GM23338 (cell line): ENCODE results near the gene NARS2. TPM values are rescaled to one million over a fixed set of nuclear protein-coding genes. Genes with fewer than 3 reads are reported as not detected.

ENCODE experiments used
- ATAC-seq: fragments of 200-7000 bp; cut with Tn5 transposase; 3 replicates; pipeline ENCODE4 v1.9.1; 2020
- DNase-seq: peaks from one replicate; pipeline ENCODE4 v3.0.0-alpha.2; 2015; ENCODE audit warnings: low spot score
- H2AFZ ChIP-seq: fragments of 200-600 bp; sonication (generic); 2 replicates; pipeline ENCODE4 v1.8.0; 2016; ENCODE audit warnings: antibody characterized with exemption, mild to moderate bottlenecking, moderate library complexity
- H3F3A ChIP-seq: fragments of 200-600 bp; sonication (generic); replicated peaks from 2 replicates; pipeline ENCODE4 v1.8.0; 2017; ENCODE audit warnings: antibody characterized with exemption, mixed run types, low read depth
- H3K27ac ChIP-seq: fragments of 200-600 bp; sonication (generic); 2 replicates; pipeline ENCODE4 v1.6.1; 2016; ENCODE audit warnings: low read depth
- H3K27me3 ChIP-seq: fragments of 200-600 bp; sonication (generic); 2 replicates; pipeline ENCODE4 v1.8.0; 2016; ENCODE audit warnings: mild to moderate bottlenecking, mixed run types, moderate library complexity; ENCODE audit not compliant: insufficient read depth
- H3K36me3 ChIP-seq: fragments of 200-600 bp; sonication (generic); 2 replicates; pipeline ENCODE4 v1.8.0; 2016; ENCODE audit warnings: mild to moderate bottlenecking; ENCODE audit not compliant: insufficient read depth
- H3K4me1 ChIP-seq: fragments of 200-600 bp; sonication (generic); 2 replicates; pipeline ENCODE4 v1.8.0; 2016; ENCODE audit warnings: mild to moderate bottlenecking, moderate library complexity; ENCODE audit not compliant: insufficient read depth
- H3K4me2 ChIP-seq: fragments of 200-600 bp; sonication (generic); 2 replicates; pipeline ENCODE4 v1.7.1; 2017; ENCODE audit warnings: mixed run types
- H3K4me3 ChIP-seq: fragments of 200-600 bp; sonication (generic); 2 replicates; pipeline ENCODE4 v1.6.1; 2016; ENCODE audit warnings: mixed run types
- H3K79me2 ChIP-seq: fragments of 200-600 bp; sonication (generic); replicated peaks from 2 replicates; pipeline ENCODE4 v1.8.0; 2017; ENCODE audit warnings: mild to moderate bottlenecking; ENCODE audit not compliant: insufficient read depth
- H3K9me2 ChIP-seq: fragments of 200-600 bp; sonication (generic); 2 replicates; pipeline ENCODE4 v1.8.0; 2017; ENCODE audit not compliant: insufficient read depth
- H4K20me1 ChIP-seq: fragments of 200-600 bp; sonication (generic); replicated peaks from 2 replicates; pipeline ENCODE4 v1.8.0; 2017; ENCODE audit warnings: mild to moderate bottlenecking; ENCODE audit not compliant: insufficient read depth
- H3K27ac Mint-ChIP-seq: 2 replicates; pipeline ENCODE4 v1.8.0; 2020; ENCODE audit warnings: inconsistent platforms, mild to moderate bottlenecking, moderate library complexity, mixed read lengths
- H3K27me3 Mint-ChIP-seq: 3 replicates; pipeline ENCODE4 v1.8.0; 2022; ENCODE audit warnings: low read depth, mild to moderate bottlenecking, moderate library complexity, mixed read lengths, inconsistent platforms; ENCODE audit not compliant: insufficient read depth, poor library complexity
- H3K36me3 Mint-ChIP-seq: 3 replicates; pipeline ENCODE4 v1.8.0; 2021; ENCODE audit warnings: low read depth, mild to moderate bottlenecking, inconsistent platforms, moderate library complexity, mixed read lengths
- H3K4me1 Mint-ChIP-seq: 3 replicates; pipeline ENCODE4 v1.8.0; 2020; ENCODE audit warnings: mild to moderate bottlenecking, inconsistent platforms, mixed read lengths
- H3K4me3 Mint-ChIP-seq: 3 replicates; pipeline ENCODE4 v1.8.0; 2021; ENCODE audit warnings: moderate library complexity, mild to moderate bottlenecking, inconsistent platforms, mixed read lengths
- H3K9me3 Mint-ChIP-seq: 3 replicates; pipeline ENCODE4 v1.8.0; 2020; ENCODE audit warnings: moderate library complexity, mild to moderate bottlenecking, inconsistent platforms, mixed read lengths
- CREB1 ChIP-seq: fragments of 250-450 bp; sonication (Bioruptor Pico); IDR thresholded peaks from 2 replicates; pipeline ENCODE4 v1.5.0; 2020; ENCODE audit warnings: low read depth, mild to moderate bottlenecking, moderate library complexity
- ETS1 ChIP-seq: IDR thresholded peaks from 2 replicates; pipeline ENCODE4 v1.6.1; 2016; ENCODE audit warnings: antibody characterized with exemption
- EZH2 ChIP-seq: fragments of 200-600 bp; sonication (generic); IDR thresholded peaks from one replicate; pipeline ENCODE4 v1.8.0; 2017; ENCODE audit warnings: antibody characterized with exemption, mild to moderate bottlenecking, low read depth; ENCODE audit not compliant: unreplicated experiment
- EZH2phosphoT487 ChIP-seq: fragments of 200-600 bp; sonication (generic); IDR thresholded peaks from one replicate; pipeline ENCODE4 v1.8.1; 2018; ENCODE audit warnings: antibody characterized with exemption; ENCODE audit not compliant: unreplicated experiment
- JUNB ChIP-seq: IDR thresholded peaks from one replicate; pipeline ENCODE4 v1.6.1; 2016; ENCODE audit warnings: antibody characterized with exemption; ENCODE audit not compliant: unreplicated experiment
- NANOG ChIP-seq: IDR thresholded peaks from 2 replicates; pipeline ENCODE4 v1.6.1; 2016; ENCODE audit warnings: antibody characterized with exemption, borderline replicate concordance
- POLR2AphosphoS5 ChIP-seq: IDR thresholded peaks from 2 replicates; pipeline ENCODE4 v1.6.1; 2016; ENCODE audit warnings: antibody characterized with exemption, low read depth
- REST ChIP-seq: IDR thresholded peaks from one replicate; pipeline ENCODE4 v1.6.1; 2018; ENCODE audit warnings: antibody characterized with exemption; ENCODE audit not compliant: unreplicated experiment
- STAT1 ChIP-seq: IDR thresholded peaks from one replicate; pipeline ENCODE4 v1.6.1; 2016; ENCODE audit warnings: antibody characterized with exemption; ENCODE audit not compliant: unreplicated experiment
- ZNF114 ChIP-seq: fragments of 250-450 bp; sonication (Bioruptor Pico); IDR thresholded peaks from 2 replicates; pipeline ENCODE4 v1.5.0; 2020; ENCODE audit warnings: mild to moderate bottlenecking, moderate library complexity
- ZNF331 ChIP-seq: fragments of 250-450 bp; sonication (Bioruptor Pico); IDR thresholded peaks from 2 replicates; pipeline ENCODE4 v1.5.0; 2020; ENCODE audit warnings: low read depth, mild to moderate bottlenecking, moderate library complexity
- polyA plus RNA-seq: library from polyadenylated mRNA; unstranded; fragments of >200 nt; fragmentation: Nextera tagmentation; extraction: Ambion mirVana; gene quantifications from 2 replicates; pipeline ENCODE4 v1.2.1, GENCODE V29; 2016
- total RNA-seq: library from RNA; depleted of rRNA; stranded (reverse); fragments of >200 nt; shearing (Covaris generic); gene quantifications from 2 replicates; pipeline ENCODE4 v1.2.3, GENCODE V29; 2014
- TF ChIP-seq, protein P1 (sequence below): fragments of 250-450 bp; sonication (Bioruptor Pico); IDR thresholded peaks from 2 replicates; pipeline ENCODE4 v1.5.0; 2020; ENCODE audit warnings: mild to moderate bottlenecking, moderate library complexity
- TF ChIP-seq, protein P2 (sequence below), 2 experiments: fragments of 200-600 bp in 1 of 2; sonication (generic) in 1 of 2; conservative IDR thresholded peaks; 2 replicates each; pipeline versions ENCODE4 v1.5.1 to v1.6.1; 2016 to 2017; ENCODE audit warnings: antibody characterized with exemption in 2 of 2, low read depth in 2 of 2, mild to moderate bottlenecking in 2 of 2, moderate library complexity in 1 of 2

The NARS2 gene
- total and polyA plus RNA-seq, 2 experiments from 2014 or later, result 45.7 to 62.0 TPM

GRCh38 chr11:78562398-78562797 is 12.3 kb downstream of the NARS2 start:
- ATAC-seq (no peak), DNase-seq (no peak)
- no peaks in the 10 kb centered on the region for H3K9me2 ChIP-seq
- no peak overlapping the region for H3K4me2 ChIP-seq
- H3K27me3 Mint-ChIP-seq, result no peaks in the 10 kb centered on the region
- H3K27me3 ChIP-seq, result no peaks in the 10 kb centered on the region
- H3K27ac ChIP-seq, result peak overlapping the region; percentile 60; the same call in 1 of the 2 replicates
- H3K4me3 ChIP-seq, result no peak overlapping the region
- peaks cover 26% of the 10 kb centered on the region; the same call in 2 of the 3 replicates for H3K36me3 Mint-ChIP-seq
- H3K9me3 Mint-ChIP-seq, result no peaks in the 10 kb centered on the region
- H3K4me1 Mint-ChIP-seq, result peaks cover 32% of the 10 kb centered on the region
- H3K79me2 ChIP-seq, result peaks cover 58% of the 10 kb centered on the region
- peak overlapping the region; percentile 89 for H3K27ac Mint-ChIP-seq
- H2AFZ ChIP-seq, result no peak overlapping the region
- TF ChIP-seq ZNF114 (CRISPR knock-in tag) (no peak), EZH2phosphoT487 (no peak), POLR2AphosphoS5 (no peak), ETS1 (no peak), STAT1 (no peak), JUNB (no peak), EZH2 (no peak), NANOG (no peak), ZNF331 (CRISPR knock-in tag) (no peak), CREB1 (CRISPR knock-in tag) (no peak), REST (no peak)
- TF ChIP-seq, protein P1, sequence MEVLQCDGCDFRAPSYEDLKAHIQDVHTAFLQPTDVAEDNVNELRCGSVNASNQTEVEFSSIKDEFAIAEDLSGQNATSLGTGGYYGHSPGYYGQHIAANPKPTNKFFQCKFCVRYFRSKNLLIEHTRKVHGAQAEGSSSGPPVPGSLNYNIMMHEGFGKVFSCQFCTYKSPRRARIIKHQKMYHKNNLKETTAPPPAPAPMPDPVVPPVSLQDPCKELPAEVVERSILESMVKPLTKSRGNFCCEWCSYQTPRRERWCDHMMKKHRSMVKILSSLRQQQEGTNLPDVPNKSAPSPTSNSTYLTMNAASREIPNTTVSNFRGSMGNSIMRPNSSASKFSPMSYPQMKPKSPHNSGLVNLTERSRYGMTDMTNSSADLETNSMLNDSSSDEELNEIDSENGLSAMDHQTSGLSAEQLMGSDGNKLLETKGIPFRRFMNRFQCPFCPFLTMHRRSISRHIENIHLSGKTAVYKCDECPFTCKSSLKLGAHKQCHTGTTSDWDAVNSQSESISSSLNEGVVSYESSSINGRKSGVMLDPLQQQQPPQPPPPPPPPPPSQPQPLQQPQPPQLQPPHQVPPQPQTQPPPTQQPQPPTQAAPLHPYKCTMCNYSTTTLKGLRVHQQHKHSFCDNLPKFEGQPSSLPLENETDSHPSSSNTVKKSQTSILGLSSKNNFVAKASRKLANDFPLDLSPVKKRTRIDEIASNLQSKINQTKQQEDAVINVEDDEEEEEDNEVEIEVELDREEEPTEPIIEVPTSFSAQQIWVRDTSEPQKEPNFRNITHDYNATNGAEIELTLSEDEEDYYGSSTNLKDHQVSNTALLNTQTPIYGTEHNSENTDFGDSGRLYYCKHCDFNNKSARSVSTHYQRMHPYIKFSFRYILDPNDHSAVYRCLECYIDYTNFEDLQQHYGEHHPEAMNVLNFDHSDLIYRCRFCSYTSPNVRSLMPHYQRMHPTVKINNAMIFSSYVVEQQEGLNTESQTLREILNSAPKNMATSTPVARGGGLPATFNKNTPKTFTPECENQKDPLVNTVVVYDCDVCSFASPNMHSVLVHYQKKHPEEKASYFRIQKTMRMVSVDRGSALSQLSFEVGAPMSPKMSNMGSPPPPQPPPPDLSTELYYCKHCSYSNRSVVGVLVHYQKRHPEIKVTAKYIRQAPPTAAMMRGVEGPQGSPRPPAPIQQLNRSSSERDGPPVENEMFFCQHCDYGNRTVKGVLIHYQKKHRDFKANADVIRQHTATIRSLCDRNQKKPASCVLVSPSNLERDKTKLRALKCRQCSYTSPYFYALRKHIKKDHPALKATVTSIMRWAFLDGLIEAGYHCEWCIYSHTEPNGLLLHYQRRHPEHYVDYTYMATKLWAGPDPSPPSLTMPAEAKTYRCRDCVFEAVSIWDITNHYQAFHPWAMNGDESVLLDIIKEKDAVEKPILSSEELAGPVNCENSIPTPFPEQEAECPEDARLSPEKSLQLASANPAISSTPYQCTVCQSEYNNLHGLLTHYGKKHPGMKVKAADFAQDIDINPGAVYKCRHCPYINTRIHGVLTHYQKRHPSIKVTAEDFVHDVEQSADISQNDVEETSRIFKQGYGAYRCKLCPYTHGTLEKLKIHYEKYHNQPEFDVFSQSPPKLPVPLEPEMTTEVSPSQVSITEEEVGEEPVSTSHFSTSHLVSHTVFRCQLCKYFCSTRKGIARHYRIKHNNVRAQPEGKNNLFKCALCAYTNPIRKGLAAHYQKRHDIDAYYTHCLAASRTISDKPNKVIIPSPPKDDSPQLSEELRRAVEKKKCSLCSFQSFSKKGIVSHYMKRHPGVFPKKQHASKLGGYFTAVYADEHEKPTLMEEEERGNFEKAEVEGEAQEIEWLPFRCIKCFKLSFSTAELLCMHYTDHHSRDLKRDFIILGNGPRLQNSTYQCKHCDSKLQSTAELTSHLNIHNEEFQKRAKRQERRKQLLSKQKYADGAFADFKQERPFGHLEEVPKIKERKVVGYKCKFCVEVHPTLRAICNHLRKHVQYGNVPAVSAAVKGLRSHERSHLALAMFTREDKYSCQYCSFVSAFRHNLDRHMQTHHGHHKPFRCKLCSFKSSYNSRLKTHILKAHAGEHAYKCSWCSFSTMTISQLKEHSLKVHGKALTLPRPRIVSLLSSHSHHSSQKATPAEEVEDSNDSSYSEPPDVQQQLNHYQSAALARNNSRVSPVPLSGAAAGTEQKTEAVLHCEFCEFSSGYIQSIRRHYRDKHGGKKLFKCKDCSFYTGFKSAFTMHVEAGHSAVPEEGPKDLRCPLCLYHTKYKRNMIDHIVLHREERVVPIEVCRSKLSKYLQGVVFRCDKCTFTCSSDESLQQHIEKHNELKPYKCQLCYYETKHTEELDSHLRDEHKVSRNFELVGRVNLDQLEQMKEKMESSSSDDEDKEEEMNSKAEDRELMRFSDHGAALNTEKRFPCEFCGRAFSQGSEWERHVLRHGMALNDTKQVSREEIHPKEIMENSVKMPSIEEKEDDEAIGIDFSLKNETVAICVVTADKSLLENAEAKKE (CRISPR knock-in tag), result no peak
- TF ChIP-seq, protein P2, sequence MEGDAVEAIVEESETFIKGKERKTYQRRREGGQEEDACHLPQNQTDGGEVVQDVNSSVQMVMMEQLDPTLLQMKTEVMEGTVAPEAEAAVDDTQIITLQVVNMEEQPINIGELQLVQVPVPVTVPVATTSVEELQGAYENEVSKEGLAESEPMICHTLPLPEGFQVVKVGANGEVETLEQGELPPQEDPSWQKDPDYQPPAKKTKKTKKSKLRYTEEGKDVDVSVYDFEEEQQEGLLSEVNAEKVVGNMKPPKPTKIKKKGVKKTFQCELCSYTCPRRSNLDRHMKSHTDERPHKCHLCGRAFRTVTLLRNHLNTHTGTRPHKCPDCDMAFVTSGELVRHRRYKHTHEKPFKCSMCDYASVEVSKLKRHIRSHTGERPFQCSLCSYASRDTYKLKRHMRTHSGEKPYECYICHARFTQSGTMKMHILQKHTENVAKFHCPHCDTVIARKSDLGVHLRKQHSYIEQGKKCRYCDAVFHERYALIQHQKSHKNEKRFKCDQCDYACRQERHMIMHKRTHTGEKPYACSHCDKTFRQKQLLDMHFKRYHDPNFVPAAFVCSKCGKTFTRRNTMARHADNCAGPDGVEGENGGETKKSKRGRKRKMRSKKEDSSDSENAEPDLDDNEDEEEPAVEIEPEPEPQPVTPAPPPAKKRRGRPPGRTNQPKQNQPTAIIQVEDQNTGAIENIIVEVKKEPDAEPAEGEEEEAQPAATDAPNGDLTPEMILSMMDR (conservative IDR thresholded peaks at IDR 0.05; ENCODE audit: low read depth in 2 of 2), result no peak
- no peaks in the 10 kb centered on the region; the same call in 1 of the 2 replicates for H4K20me1 ChIP-seq
- H3K4me1 ChIP-seq, result peaks cover 31% of the 10 kb centered on the region
- H3F3A ChIP-seq, result 0 out of 2 replicates have a peak, but pooled peaks cover 3% of the 10 kb centered on the region
- H3K36me3 ChIP-seq, result peaks cover 22% of the 10 kb centered on the region
- no peak overlapping the region for H3K4me3 Mint-ChIP-seq
